ENCODE data around the gene EPHA1. TPM values are rescaled to one million over a fixed set of nuclear protein-coding genes. Genes with fewer than 3 reads are reported as not detected.
"Not testable (repeated sequence)": the region's sequence is repeated elsewhere in the genome, so short reads cannot be mapped to it uniquely, and the experiment has no call there.

The EPHA1 gene
- total and polyA plus RNA-seq, 12 donors = 0.12 to 0.73 (median 0.39) TPM; not detected in 9

GRCh38 chr7:143407287-143408251, 1.1 kb downstream of the EPHA1 start:
- DNase-seq = no peak
- intact Hi-C loops (cut with DNase I) = loop anchor here in 1 of 10 donors (5.0 kb wide), 1 partner anchor 60 kb away; no protein-coding TSS in a partner anchor
- Histone ChIP-seq H3K9me3 (no peaks in the 10 kb centered on the region), H3K27ac (no peak overlapping the region), H3K36me3 (no peaks in the 10 kb centered on the region), H3K4me1 (peaks cover 3 to 56% (median 15%) of the 10 kb centered on the region in 9 donors), H3K4me3 (peak overlapping the region in 1 of 10 donors; percentile 47), H3K27me3 (peaks cover 0 to 16% (median 3%) of the 10 kb centered on the region in 7 donors)
- WGBS, 2 donors = 49 to 72% methylated on average over 13 of the region's 13 CpGs
- TF ChIP-seq, protein P1, sequence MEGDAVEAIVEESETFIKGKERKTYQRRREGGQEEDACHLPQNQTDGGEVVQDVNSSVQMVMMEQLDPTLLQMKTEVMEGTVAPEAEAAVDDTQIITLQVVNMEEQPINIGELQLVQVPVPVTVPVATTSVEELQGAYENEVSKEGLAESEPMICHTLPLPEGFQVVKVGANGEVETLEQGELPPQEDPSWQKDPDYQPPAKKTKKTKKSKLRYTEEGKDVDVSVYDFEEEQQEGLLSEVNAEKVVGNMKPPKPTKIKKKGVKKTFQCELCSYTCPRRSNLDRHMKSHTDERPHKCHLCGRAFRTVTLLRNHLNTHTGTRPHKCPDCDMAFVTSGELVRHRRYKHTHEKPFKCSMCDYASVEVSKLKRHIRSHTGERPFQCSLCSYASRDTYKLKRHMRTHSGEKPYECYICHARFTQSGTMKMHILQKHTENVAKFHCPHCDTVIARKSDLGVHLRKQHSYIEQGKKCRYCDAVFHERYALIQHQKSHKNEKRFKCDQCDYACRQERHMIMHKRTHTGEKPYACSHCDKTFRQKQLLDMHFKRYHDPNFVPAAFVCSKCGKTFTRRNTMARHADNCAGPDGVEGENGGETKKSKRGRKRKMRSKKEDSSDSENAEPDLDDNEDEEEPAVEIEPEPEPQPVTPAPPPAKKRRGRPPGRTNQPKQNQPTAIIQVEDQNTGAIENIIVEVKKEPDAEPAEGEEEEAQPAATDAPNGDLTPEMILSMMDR (IDR thresholded peaks at IDR 0.05) = no peak
- no peak for ATAC-seq

GRCh38 chr7:143406002-143406357, 2.7 kb downstream of the EPHA1 start:
- no peak for ATAC-seq
- H3K27me3 ChIP-seq = peaks cover 0 to 7% (median 0%) of the 10 kb centered on the region in 7 donors
- H3K27ac ChIP-seq = no peak overlapping the region
- H3K4me3 ChIP-seq = no peak overlapping the region
- H3K36me3 ChIP-seq = no peaks in the 10 kb centered on the region
- WGBS, 2 donors = 81 to 86% methylated on average over 3 of the region's 3 CpGs
- peaks cover 3 to 40% (median 11%) of the 10 kb centered on the region in 9 donors for H3K4me1 ChIP-seq
- intact Hi-C loops (cut with DNase I) = loop anchor here in 1 of 10 donors (5.0 kb wide), 1 partner anchor 59 kb away; no protein-coding TSS in a partner anchor
- TF ChIP-seq, protein P1 (IDR thresholded peaks at IDR 0.05) = no peak
- no peak for DNase-seq
- H3K9me3 ChIP-seq = no peaks in the 10 kb centered on the region

DNA sequence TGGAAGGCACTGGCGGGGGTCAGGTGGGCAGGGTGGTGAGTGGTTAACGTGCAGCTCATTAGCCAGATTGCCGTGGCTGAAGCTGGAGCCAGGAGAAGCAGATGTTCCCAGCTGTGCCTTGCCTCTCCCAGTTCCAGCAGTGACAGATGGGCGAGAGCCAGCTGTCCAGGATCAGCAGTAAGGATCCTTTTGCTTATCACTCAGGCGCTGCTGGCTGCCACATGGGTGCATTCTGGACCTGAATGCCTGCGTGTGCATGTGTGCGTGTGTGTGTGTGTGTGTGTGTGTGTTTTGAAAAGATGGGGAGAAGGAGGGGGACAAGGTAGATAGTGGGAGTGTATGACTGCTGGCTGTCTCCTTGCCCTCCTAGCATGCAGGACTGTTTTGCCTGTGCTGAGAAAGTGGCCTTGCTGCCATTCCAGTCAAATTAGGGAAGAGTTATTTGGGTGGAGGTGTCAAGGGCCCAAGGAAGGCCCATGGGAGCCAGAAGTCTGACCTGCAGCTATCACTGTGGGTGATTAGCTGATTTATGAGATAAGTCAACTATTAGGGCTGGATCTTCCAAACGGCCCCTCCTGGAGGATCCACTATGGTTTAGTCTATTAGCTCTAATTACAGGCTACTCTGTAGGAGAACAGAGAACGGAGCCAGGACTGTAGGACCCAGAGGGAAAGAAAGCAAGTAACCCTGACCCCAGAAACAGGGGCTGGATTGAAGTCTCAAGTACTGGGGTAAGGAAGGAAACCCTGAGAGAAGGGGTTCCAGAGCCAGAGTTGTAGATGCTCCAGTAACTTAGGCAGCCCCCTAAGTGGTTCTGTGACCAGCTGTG, 3.3 kb downstream of the EPHA1 start:
- WGBS, 2 donors = 42 to 43% methylated on average over 9 of the region's 9 CpGs
- TF ChIP-seq, protein P1 (IDR thresholded peaks at IDR 0.05) = no peak
- ATAC-seq = peak; percentile 18 to 83 (median 70)
- DNase-seq = peak; percentile 62 to 73
- Histone ChIP-seq H3K36me3 (no peaks in the 10 kb centered on the region), H3K27me3 (peaks cover 0 to 6% (median 0%) of the 10 kb centered on the region in 7 donors), H3K27ac (no peak overlapping the region), H3K4me3 (no peak overlapping the region), H3K4me1 (peaks cover 3 to 34% (median 10%) of the 10 kb centered on the region in 9 donors), H3K9me3 (no peaks in the 10 kb centered on the region)
- intact Hi-C loops (cut with DNase I) = loop anchor here in 1 of 10 donors (5.0 kb wide), 1 partner anchor 58 kb away; no protein-coding TSS in a partner anchor

DNA sequence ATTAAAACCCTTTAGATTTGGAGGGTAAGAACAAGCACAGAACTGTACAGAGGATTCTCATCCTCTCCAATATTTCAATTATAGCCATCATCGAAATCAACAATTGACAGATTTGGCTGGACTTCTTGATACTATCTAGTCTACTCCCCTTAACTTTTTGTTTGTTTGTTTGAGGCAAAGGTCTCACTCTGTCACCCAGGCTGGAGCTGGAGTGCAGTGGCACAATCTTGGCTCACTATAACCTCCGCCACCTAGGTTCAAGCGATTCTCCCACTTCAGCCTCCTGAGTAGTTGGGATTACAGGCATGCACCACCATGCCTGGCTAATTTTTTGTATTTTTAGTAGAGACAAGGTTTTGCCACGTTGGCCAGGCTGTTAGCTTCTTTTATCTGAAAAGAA, 6.4 kb downstream of the EPHA1 start:
- H3K36me3 ChIP-seq; H3K4me1 ChIP-seq; H3K4me3 ChIP-seq; H3K27me3 ChIP-seq; DNase-seq; intact Hi-C loops (cut with DNase I); H3K27ac ChIP-seq; ATAC-seq; H3K9me3 ChIP-seq: not testable (repeated sequence)
- 87% methylated on average over 4 of the region's 4 CpGs for WGBS, 2 donors

All from heart right ventricle (tissue), 16 donors.